Heart right ventricle (tissue), 16 donors: Measurements from ENCODE around the gene ADGRG7. TPM values are rescaled to one million over a fixed set of nuclear protein-coding genes. Genes with fewer than 3 reads are reported as not detected.

Source experiments
- ATAC-seq, 8 donors: fragments of 200-7000 bp; cut with Tn5 transposase; one replicate each; pipeline ENCODE4 v1.9.1; 2020; ENCODE audit warnings: mild to moderate bottlenecking in 8 of 8, moderate library complexity in 8 of 8, moderate number of reproducible peaks in 1 of 8
- DNase-seq, 2 donors: peaks; one replicate each; pipeline ENCODE4 v3.0.0-alpha.2; 2020
- H3K27ac ChIP-seq, 10 donors: fragments of 200-600 bp; sonication (generic) in 2 of 10; one replicate each; pipeline versions ENCODE4 v1.5.0 to v1.8.0; 2020 to 2022; ENCODE audit warnings: mild to moderate bottlenecking in 3 of 10
- H3K27me3 ChIP-seq, 7 donors: fragments of 200-600 bp; one replicate each; pipeline ENCODE4 v1.8.0; 2021 to 2022; ENCODE audit warnings: mild to moderate bottlenecking in 2 of 7
- H3K36me3 ChIP-seq, 9 donors: fragments of 200-600 bp; sonication (generic) in 1 of 9; one replicate each; pipeline versions ENCODE4 v1.5.0 to v1.8.0; 2020 to 2022; ENCODE audit warnings: mild to moderate bottlenecking in 2 of 9
- H3K4me1 ChIP-seq, 9 donors: fragments of 200-600 bp; sonication (generic) in 1 of 9; one replicate each; pipeline versions ENCODE4 v1.5.0 to v1.8.0; 2020 to 2022; ENCODE audit warnings: mild to moderate bottlenecking in 4 of 9
- H3K4me3 ChIP-seq, 10 donors: fragments of 200-600 bp; sonication (generic) in 2 of 10; one replicate each; pipeline versions ENCODE4 v1.5.0 to v1.8.0; 2020 to 2022; ENCODE audit warnings: mild to moderate bottlenecking in 7 of 10, moderate library complexity in 2 of 10
- H3K9me3 ChIP-seq, 11 donors: fragments of 200-600 bp in 10 of 11; sonication (generic) in 2 of 11; one replicate each; pipeline versions ENCODE4 v1.5.0 to v1.8.0; 2013 to 2022; ENCODE audit warnings: mild to moderate bottlenecking in 2 of 11, control low read depth in 1 of 11, moderate library complexity in 1 of 11
- CTCF ChIP-seq, 9 donors: fragments of 200-600 bp; sonication (generic) in 2 of 9; IDR thresholded peaks; one replicate each; pipeline versions ENCODE4 v1.5.0 to v1.8.0; 2021 to 2022; ENCODE audit warnings: antibody characterized with exemption in 9 of 9, mild to moderate bottlenecking in 5 of 9, moderate library complexity in 1 of 9
- WGBS, 2 donors: extraction: QIAGEN DNeasy Blood & Tissue Kit; methylation state at CpG; one replicate each; pipeline ENCODE4 v1.1.7; 2013; ENCODE audit warnings: inconsistent platforms in 1 of 2; 5-methylcytosine and 5-hydroxymethylcytosine counted together
- intact Hi-C, 10 donors: fragments of 100-400 bp; cut with DNase I; formaldehyde crosslinking; loops; one replicate each; pipeline versions ENCODE4 v1.11.1 to v1.14.2; 2022
- polyA plus RNA-seq, 2 donors: library from polyadenylated mRNA; stranded (reverse); fragments of 200-250 nt; gene quantifications; one replicate each; pipeline ENCODE4 v1.2.3, GENCODE V29; 2013
- total RNA-seq, 10 donors: library from RNA; stranded (reverse); fragmentation: NEBNext Ultra II Directional in 3 of 10; extraction: Animal tissue kit (Norgen Biotek cat#: 25700) in 3 of 10; gene quantifications; one replicate each; pipeline versions ENCODE4 v1.2.1 to v1.2.4, GENCODE V29; 2021 to 2023
- donor health status: Arrhythmogenic right ventricular cardiomyopathy.
- donor health status: ischemic (EF 13 %, LVEDD 7.1; RV severe dilation, severe dysfunction).
- donor health status: healthy with polysubstance abuse.
- donor health status: DM: no; HTN: yes; CAD: no.
- donor health status: DM: no; HTN: no; CAD: no.
- donor health status: ischemic (EF 25% LVEDD 6.9; RV normal size, moderate dysfunction).
- donor health status: ischemic (EF 25% LVEDD 5.7; RV mildly dilated, moderate dysfunction).
- donor health status: healthy.
- donor health status: DM: yes; HTN: yes; CAD: no.
- donor health status: Ischemic cardiomyopathy.
- donor health status: ischemic (EF 35%, LVEDD 5.7; RV mildly dilated, moderate dysfunction).
- donor health status: nonischemic (EF 11% LVEDD 7.7; RV severe dilation, severe dysfunction).
- donor health status: DM: yes; HTN: yes; CAD: no.
- donor health status: PGD.
- donor health status: ischemic (EF 29% LVEDD 5.4; RV normal size, mild dysfunction).
- donor health status: nonischemic (EF 23%, LVEDD 6.1; RV moderate dilation, normal function).

The ADGRG7 gene
- total and polyA plus RNA-seq, 12 donors: 0.30 TPM; not detected in 11

GRCh38 chr3:100730524-100730923, 121.1 kb downstream of the ADGRG7 start:
- no peak overlapping the region for H3K27ac ChIP-seq
- H3K4me1 ChIP-seq: peaks cover 0 to 49% (median 16%) of the 10 kb centered on the region in 9 donors
- no peak for TF ChIP-seq CTCF (IDR thresholded peaks at IDR 0.05)
- DNase-seq: no peak
- H3K27me3 ChIP-seq: no peaks in the 10 kb centered on the region
- intact Hi-C loops: no loop called here
- ATAC-seq: no peak
- no peaks in the 10 kb centered on the region for H3K9me3 ChIP-seq
- peaks cover 0 to 98% (median 33%) of the 10 kb centered on the region in 9 donors for H3K36me3 ChIP-seq
- no peak overlapping the region for H3K4me3 ChIP-seq
- WGBS, 2 donors: 50 to 55% methylated on average over 3 of the region's 3 CpGs

GRCh38 chr3:100732435-100732834, 123.0 kb downstream of the ADGRG7 start:
- H3K9me3 ChIP-seq: no peaks in the 10 kb centered on the region
- no peak for ATAC-seq
- no peaks in the 10 kb centered on the region for H3K27me3 ChIP-seq
- intact Hi-C loops: no loop called here
- peaks cover 0 to 36% (median 13%) of the 10 kb centered on the region in 9 donors for H3K4me1 ChIP-seq
- WGBS, 2 donors: 93% methylated on average over 3 of the region's 3 CpGs
- no peak for TF ChIP-seq CTCF (IDR thresholded peaks at IDR 0.05)
- no peak overlapping the region for H3K27ac ChIP-seq
- H3K4me3 ChIP-seq: no peak overlapping the region
- peaks cover 0 to 100% (median 46%) of the 10 kb centered on the region in 9 donors for H3K36me3 ChIP-seq
- DNase-seq: no peak

GRCh38 chr3:100737334-100737733, 127.9 kb downstream of the ADGRG7 start:
- Histone ChIP-seq H3K4me1 (peaks cover 0 to 33% (median 10%) of the 10 kb centered on the region in 9 donors), H3K9me3 (no peaks in the 10 kb centered on the region), H3K27me3 (no peaks in the 10 kb centered on the region), H3K4me3 (no peak overlapping the region), H3K27ac (no peak overlapping the region), H3K36me3 (peaks cover 0 to 100% (median 38%) of the 10 kb centered on the region in 9 donors)
- intact Hi-C loops: no loop called here
- peak in 3 of 8 donors; percentile 29 to 55 (median 37) for ATAC-seq
- 29 to 32% methylated on average over 2 of the region's 2 CpGs for WGBS, 2 donors
- TF ChIP-seq CTCF (IDR thresholded peaks at IDR 0.05): peak in 7 of 9 donors; percentile 9 to 55 (median 44)
- DNase-seq: no peak

- 86 to 88% methylated on average over 1 of the region's 1 CpG for WGBS, 2 donors
- no peak for DNase-seq
- H3K27me3 ChIP-seq: no peaks in the 10 kb centered on the region
- H3K4me3 ChIP-seq: no peak overlapping the region
- no peak for TF ChIP-seq CTCF (IDR thresholded peaks at IDR 0.05)
- no peaks in the 10 kb centered on the region for H3K9me3 ChIP-seq
- peak in 1 of 8 donors; percentile 20 for ATAC-seq
- intact Hi-C loops: no loop called here
- H3K36me3 ChIP-seq: peaks cover 0 to 100% (median 33%) of the 10 kb centered on the region in 9 donors
- peaks cover 0 to 21% (median 5%) of the 10 kb centered on the region in 9 donors for H3K4me1 ChIP-seq
- H3K27ac ChIP-seq: no peak overlapping the region
These were observed 130.8 kb downstream of the ADGRG7 start for GRCh38 chr3:100740207-100740606.
